SK-N-MC (cell line): ENCODE results near the gene RABGGTB.
A peak's percentile ranks its signal among the peaks of the same experiment; 100 is the strongest.

Experiments
- EZH2 ChIP-seq: fragments of 200-600 bp; sonication (generic); IDR thresholded peaks from one replicate; pipeline ENCODE4 v1.6.1; 2017; ENCODE audit warnings: antibody characterized with exemption
- FOXP2 ChIP-seq: optimal IDR thresholded peaks from 2 replicates; pipeline ENCODE3; 2011; ENCODE audit warnings: mild to moderate bottlenecking, moderate library complexity; ENCODE audit not compliant: insufficient read depth; ENCODE audit errors: extremely low read length, control extremely low read depth
- POLR2AphosphoS5 ChIP-seq: IDR thresholded peaks from 2 replicates; pipeline ENCODE4 v1.6.1; 2012; ENCODE audit warnings: mild to moderate bottlenecking, low read depth, low read length, borderline replicate concordance

GRCh38 chr1:75796376-75797272, 10.6 kb downstream of the RABGGTB start, which contains the start of gene MSH4:
- TF ChIP-seq POLR2AphosphoS5: 0 out of 2 replicates have a peak, but pooled peaks have one; percentile 14
- no peak for TF ChIP-seq EZH2
- TF ChIP-seq FOXP2: no peak
